NB4 (cell line): ENCODE results near the gene POMGNT2.

Source experiments
- DNase-seq: peaks from one replicate; pipeline ENCODE4 v3.0.0; 2010; ENCODE audit warnings: low read depth
- H3K4me3 ChIP-seq: one replicate; pipeline ENCODE4 v1.5.1; 2011; ENCODE audit warnings: mild to moderate bottlenecking, low read depth, low read length, moderate library complexity
- MYC ChIP-seq: IDR thresholded peaks from 2 replicates; pipeline ENCODE4 v1.6.1; 2011; ENCODE audit warnings: low read depth, low read length
- POLR2A ChIP-seq: IDR thresholded peaks from 2 replicates; pipeline ENCODE4 v1.6.1; 2011; ENCODE audit warnings: mild to moderate bottlenecking; ENCODE audit not compliant: insufficient read length; ENCODE audit errors: extremely low read depth
- TF ChIP-seq, protein P1 (sequence below): IDR thresholded peaks from one replicate; pipeline ENCODE4 v1.5.1; 2012; ENCODE audit warnings: low read depth, low read length
- TF ChIP-seq, protein P2 (sequence below): IDR thresholded peaks from 2 replicates; pipeline ENCODE4 v1.6.1; 2011; ENCODE audit warnings: low read depth, low read length

Gene POMGNT2

DNA sequence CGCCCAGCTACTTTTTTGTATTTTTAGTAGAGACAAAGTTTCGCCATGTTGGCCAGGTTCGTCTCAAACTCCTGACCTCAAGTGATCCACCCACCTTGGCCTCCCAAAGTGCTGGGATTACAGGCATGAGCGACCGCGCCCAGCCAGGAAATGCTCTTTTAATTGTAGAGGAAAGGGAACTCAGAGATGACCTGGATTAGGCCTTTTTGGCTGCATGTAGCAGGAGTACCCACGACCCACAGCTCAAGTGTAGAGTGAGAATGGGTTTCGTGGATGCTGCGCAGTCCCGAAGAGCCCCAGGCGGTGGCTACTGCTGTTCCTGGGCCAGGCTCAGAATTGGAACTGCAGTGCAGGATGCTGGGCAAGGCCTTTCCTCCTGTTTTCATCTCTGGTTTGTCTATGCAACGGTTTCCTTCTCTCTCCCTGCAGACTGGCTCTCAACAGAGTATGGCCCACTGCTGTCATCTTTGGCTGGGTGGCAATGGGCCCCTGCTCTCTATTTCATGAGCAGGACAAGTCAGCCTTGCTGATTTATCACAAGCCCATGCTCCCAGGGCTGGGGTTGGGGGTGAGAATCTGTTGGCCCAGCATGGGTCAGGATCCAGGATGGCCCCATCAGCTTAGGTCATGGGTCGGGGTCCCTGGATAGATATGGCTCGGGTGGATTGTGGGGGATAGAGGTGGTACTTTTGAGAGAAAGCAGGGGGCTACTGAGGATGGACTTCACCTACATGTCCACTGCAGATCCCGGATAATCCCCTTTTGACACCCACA lies 75.5 kb downstream of the POMGNT2 start:
- no peak overlapping the region for H3K4me3 ChIP-seq
- no peak for DNase-seq
- no peak for TF ChIP-seq MYC
- TF ChIP-seq, protein P1, sequence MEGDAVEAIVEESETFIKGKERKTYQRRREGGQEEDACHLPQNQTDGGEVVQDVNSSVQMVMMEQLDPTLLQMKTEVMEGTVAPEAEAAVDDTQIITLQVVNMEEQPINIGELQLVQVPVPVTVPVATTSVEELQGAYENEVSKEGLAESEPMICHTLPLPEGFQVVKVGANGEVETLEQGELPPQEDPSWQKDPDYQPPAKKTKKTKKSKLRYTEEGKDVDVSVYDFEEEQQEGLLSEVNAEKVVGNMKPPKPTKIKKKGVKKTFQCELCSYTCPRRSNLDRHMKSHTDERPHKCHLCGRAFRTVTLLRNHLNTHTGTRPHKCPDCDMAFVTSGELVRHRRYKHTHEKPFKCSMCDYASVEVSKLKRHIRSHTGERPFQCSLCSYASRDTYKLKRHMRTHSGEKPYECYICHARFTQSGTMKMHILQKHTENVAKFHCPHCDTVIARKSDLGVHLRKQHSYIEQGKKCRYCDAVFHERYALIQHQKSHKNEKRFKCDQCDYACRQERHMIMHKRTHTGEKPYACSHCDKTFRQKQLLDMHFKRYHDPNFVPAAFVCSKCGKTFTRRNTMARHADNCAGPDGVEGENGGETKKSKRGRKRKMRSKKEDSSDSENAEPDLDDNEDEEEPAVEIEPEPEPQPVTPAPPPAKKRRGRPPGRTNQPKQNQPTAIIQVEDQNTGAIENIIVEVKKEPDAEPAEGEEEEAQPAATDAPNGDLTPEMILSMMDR: no peak
- TF ChIP-seq, protein P2, sequence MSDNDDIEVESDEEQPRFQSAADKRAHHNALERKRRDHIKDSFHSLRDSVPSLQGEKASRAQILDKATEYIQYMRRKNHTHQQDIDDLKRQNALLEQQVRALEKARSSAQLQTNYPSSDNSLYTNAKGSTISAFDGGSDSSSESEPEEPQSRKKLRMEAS: no peak
- TF ChIP-seq POLR2A: no peak
